Peyer's patch (tissue), 4 donors: Measurements from ENCODE around the gene PTGES.

Experiments used
- POLR2A ChIP-seq, 2 donors: fragments of 450-650 bp; IDR thresholded peaks; one replicate each; pipeline ENCODE4 v1.5.1; 2017; ENCODE audit warnings: antibody characterized with exemption in 2 of 2, mild to moderate bottlenecking in 2 of 2, moderate library complexity in 2 of 2
- TF ChIP-seq, protein P1 (sequence below), 6 experiments: fragments of 450-650 bp in 4 of 6; fragments of 200-600 bp in 2 of 6; sonication (generic) in 1 of 6; IDR thresholded peaks; one replicate each; pipeline ENCODE4 v1.5.1; 2017 to 2019; ENCODE audit warnings: antibody characterized with exemption in 6 of 6, mild to moderate bottlenecking in 3 of 6, moderate library complexity in 1 of 6

DNA sequence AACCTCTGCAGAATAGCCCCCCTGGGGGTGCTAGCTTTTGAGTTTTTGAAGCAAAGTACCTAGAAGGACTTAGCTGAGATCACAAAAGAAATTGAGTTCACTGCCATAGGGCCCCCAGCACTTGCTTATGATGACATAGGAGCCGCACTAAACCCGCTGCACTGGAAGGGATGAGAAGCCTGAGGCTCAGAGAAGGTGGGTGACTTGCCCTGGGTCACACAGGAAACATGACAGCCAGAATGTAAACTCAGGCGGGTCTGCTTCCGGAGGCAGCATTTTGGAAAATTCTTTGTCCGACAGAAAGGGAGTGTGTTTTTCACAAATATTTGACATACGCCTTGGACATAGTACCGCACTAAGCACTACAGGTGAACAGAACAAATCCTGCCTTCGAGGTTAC is 41.7 kb upstream of the PTGES start:
- TF ChIP-seq, protein P1, sequence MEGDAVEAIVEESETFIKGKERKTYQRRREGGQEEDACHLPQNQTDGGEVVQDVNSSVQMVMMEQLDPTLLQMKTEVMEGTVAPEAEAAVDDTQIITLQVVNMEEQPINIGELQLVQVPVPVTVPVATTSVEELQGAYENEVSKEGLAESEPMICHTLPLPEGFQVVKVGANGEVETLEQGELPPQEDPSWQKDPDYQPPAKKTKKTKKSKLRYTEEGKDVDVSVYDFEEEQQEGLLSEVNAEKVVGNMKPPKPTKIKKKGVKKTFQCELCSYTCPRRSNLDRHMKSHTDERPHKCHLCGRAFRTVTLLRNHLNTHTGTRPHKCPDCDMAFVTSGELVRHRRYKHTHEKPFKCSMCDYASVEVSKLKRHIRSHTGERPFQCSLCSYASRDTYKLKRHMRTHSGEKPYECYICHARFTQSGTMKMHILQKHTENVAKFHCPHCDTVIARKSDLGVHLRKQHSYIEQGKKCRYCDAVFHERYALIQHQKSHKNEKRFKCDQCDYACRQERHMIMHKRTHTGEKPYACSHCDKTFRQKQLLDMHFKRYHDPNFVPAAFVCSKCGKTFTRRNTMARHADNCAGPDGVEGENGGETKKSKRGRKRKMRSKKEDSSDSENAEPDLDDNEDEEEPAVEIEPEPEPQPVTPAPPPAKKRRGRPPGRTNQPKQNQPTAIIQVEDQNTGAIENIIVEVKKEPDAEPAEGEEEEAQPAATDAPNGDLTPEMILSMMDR (IDR thresholded peaks at IDR 0.05): no peak
- TF ChIP-seq POLR2A (IDR thresholded peaks at IDR 0.05): no peak
